GM19238 (cell line): Measurements from ENCODE around the gene RAD51B.

Experiments
- DNase-seq: peaks from one replicate; pipeline ENCODE4 v3.0.0; 2011; ENCODE audit warnings: low spot score; ENCODE audit not compliant: insufficient read length

RAD51B gene

GRCh38 chr14:68644101-68644500 lies 824.5 kb downstream of the RAD51B start:
- DNase-seq: no peak

GRCh38 chr14:68645371-68645770 lies 825.8 kb downstream of the RAD51B start:
- DNase-seq: no peak

GRCh38 chr14:68649476-68650189 lies 830.1 kb downstream of the RAD51B start:
- no peak for DNase-seq

GRCh38 chr14:68650404-68650994 lies 830.9 kb downstream of the RAD51B start:
- no peak for DNase-seq

DNA sequence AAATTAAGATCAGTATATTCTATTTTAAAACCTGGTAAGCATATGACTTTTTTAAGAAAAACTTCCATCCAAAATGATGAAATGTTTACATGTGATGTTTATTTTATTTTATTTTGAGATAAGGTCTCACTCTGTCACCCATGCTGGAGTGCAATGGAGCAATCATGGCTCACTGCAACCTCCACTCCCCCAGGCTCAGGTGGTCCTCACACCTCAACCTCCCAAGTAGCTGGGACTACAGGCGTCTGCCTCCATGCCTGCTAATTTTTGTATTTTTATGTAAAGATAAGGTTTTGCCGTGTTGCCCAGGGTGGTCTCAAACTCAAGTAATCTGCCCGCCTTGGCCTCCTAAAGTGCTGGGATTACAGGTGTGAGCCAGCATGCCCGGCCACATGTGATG lies 831.5 kb downstream of the RAD51B start:
- no peak for DNase-seq

DNA sequence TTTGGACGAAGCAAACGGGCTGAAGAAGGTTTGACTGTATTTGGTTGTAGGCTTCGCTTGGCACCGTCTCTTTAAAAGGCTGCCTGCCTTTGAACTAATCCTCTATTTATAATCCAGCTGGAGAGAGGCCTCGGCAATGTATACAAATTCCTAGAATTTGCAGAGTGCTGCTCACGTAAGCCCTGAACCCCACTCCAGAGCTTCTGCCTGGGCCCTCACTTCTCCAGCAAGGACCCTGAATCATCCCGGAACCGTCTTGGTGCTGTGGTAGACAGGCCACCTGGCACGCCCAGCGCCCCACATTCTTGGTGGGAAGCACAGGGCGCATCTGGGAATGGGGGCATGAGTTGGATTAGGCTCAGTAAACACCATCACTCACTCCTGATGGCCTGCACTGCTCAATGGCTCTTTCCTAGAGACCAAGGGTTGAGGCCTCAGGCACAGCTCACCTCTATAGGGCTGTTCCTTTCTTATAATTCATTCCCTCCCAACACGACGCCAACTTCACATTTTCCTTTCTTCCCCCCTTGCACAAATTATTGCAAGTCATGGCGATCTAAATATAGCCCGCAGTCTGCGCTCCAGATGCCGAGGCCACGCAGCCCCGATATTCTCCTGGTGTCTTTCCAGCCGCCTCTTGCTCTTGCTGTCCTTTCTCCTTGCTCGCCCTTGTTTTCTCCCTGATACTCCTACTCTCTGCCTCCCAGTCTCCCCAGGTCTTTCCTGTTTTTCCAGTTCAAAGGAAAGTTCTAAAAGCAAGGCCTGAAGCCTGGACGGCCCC lies 832.3 kb downstream of the RAD51B start:
- DNase-seq: no peak

DNA sequence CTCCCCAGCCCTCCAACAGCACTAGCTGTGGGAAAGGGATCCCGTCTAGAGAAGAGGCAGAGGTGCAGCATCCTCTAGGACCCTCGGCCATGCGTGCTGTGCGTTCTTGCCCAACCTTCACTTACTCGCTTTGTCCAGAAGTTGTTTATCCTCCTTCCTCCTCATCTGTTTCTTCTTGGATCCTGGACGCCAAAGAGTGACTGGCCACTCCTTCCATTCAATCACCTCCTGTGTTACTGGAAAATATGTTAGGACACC lies 832.8 kb downstream of the RAD51B start:
- no peak for DNase-seq

GRCh38 chr14:68653108-68653507 lies 833.5 kb downstream of the RAD51B start:
- no peak for DNase-seq

DNA sequence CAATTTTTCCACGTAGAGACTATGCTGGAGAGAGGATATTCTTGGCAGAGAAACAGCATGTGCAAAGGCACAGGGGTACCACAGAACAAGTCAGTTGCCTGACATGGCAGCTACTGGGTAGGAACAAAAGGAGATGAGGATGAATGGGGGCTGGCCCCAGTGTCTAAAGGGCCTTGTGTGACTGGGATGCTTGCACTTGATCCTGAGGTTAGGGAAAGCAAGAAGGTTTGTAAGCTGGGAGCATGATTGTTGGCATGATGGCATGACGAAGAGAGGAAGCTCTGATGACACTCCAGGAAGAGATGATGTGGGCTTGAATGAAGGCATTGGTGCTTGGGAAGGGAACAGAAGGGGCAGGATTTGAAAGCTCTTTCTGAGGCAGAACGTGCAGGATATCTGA lies 834.2 kb downstream of the RAD51B start:
- no peak for DNase-seq

DNA sequence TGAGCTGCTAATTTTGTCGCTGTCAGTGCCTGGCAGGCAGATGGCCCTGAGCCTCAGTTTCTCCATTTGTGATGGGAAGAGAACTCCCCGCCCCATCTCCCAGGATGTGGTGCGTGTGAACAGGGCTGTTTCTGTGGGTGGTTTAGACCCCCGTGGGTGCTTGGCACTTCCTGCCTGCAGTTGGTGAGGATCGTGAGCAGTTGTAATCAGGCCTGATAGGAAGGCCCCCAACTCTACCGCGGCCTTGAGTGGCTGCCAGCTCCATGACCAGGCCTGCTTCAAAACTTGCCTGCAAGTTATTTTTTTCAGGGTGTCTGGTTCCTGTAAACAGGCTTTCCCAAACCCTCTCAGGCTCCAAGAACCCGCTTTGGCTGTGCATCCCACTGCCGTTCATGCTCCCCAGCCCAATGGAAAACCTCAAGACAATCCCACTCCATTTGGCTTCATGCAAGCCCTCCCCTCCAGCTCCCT lies 834.9 kb downstream of the RAD51B start:
- no peak for DNase-seq

DNA sequence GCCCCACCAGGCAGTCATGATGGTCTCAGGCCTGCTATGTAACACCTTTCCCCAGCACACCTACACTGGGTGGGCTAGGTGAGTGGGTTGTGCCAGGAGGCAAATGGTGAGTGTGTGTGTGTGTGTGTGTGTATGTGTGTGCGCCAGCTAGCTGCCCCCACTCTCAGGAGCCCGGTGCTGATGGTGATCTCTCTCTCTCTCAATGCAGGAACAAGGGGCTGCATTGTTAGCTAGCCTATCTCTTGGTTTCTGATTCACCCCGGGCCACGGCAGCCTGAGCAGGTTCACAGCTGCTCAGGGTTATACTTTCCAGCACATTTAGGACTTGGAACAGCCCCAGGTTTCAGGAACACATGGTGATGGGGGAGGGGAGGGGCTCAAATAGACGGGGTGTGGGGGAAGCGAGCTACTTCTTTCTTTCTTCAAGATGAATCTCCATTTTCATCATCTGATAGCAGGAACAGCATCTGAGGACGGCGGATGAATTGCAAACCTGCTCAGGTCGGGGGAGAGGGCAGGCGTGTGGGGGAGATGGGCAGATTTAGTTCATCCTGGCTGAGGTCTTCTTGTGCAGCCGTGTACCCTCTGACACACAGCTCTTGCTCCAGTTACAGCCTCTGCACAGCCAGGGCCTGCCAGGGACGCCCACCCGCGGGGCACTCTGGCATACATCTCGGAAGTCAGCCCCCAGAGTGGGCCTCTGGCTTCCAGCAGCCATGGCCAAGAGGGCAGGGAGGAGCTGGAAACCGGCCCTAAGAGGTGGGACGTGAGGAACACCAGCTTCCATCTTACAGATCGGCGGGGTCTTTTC lies 835.6 kb downstream of the RAD51B start:
- DNase-seq: no peak

- DNase-seq: no peak
Measured at GRCh38 chr14:68655911-68656316, 836.3 kb downstream of the RAD51B start.

DNA sequence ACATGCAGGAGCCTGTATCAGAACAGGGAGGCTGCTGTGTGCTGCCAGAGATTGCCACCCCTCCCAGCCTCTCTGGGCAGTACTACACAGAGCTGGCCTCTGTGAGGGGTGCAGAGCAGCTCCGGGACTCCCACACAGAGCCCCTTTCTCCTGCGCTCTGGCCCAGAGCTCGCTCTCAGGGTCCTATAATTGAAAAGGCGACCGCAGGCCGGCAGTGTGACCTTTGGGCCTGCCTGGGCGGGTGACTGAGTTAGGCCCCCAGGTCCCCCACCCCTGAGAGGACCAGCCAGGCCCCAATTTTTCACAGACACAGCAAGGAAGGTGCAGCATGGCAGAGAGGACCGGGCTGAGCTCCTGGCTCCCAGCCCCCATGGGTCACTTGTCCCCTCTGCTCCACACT lies 836.9 kb downstream of the RAD51B start:
- no peak for DNase-seq

- DNase-seq: no peak
Measured at GRCh38 chr14:68657300-68658028, 837.9 kb downstream of the RAD51B start.

DNA sequence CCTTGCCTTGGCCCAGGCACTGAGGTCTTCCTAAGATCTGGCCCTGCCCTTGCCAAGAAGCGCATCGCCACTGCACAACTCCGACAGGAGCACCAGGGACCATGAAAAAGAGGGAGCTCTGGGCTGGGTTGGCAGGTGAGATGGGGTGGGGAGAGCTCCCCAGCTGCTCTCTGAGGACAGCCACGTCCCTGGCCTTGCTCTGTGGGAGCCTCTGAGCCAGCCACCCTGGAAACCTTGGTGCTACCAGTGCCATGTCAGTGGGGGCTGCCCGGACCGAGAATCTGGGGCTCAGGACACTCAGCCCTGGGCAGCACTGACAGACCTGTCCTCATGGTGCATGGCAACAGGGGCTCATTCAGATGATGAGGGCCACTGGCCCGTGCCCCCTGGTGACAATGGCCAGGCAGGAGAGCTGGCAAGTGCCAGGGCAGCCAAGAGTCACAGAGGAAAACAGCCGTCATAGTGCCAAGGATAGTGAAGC lies 838.5 kb downstream of the RAD51B start:
- no peak for DNase-seq

DNA sequence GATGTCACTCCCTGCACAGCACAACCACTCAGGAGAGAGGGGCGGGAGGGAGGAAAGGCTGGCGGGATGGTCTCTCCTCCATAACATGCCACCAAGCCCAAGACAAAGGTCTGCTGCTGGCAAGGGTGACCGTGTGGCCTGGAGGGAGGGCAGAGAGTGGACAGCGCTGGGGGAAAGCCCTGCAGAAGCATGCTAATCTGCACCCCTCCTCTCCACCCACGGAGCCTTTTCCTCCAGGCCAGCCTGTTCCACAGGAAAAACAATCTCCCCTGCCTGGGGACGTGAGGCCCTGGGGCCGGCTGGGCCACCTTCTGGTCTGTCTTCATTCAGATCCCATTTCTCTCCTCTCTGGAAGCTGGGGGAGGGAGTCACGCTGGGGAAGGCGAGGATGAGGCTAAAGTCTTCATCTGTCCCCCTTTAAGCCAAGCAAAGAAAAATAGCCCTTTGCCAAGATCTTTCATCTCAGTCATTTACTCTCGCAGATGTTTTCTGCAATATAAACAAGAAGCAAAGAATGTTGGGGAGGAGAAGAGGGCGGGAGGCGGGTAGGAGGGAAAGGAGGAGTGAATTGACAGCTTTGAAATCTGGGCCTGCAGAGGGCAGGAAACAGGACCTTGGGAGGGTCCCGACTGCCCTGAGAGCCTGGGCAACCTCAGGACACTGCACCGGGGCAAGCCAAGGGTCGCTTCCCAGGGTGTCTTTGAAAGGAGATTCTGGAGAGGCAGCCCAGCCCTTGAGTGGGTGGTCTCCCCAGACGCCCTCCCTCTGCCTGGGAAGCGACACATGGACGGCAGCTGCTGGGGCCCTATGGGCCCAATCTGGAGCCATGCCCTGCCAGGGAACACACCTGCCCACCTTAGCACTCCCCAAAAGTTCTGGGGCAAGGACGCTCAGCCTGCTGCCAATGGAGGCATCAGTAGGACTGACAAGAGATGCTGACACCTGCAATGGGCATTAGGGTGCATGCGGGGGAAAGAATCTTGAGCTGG lies 839.7 kb downstream of the RAD51B start:
- no peak for DNase-seq

DNA sequence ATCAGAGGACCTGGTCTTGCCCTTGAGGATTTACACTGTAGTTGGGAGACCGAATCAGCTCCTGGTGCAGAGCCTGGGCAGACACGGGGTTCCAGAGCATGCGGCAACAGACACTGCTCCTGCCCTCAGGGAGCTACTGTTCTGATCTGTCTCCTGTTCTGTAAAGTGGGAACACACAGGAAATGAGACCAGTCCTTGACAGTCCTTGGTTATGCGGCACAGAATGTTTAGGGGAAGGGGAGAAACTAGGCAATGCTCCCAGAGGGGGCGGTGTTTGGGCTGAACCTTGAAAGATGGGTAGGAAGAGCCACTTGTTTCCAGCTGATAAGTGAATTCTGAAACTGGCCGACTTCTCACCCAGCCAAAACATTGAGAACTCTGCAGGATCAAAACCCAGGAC lies 840.9 kb downstream of the RAD51B start:
- DNase-seq: no peak

GRCh38 chr14:68661226-68662225 lies 841.9 kb downstream of the RAD51B start:
- no peak for DNase-seq

DNA sequence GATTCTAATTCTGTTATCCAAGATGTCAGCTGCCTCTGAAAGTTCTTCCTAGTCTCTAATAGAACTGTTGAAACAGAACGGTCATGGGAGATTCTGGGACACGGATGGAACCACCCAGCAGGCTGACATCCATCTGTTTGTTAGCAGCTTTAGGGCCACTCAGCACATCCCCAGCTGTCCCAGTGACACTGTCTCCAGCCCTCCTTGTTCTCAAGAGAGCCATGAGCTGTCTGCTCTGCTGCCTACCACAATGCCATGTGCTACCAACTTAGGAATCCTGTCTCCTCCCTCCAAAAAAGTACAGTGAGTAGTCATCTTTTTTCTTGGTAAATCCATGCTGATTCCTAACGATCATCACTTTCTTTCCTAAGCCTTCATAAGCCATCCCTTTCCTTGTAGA lies 842.8 kb downstream of the RAD51B start:
- no peak for DNase-seq
